Activated naive CD8-positive, alpha-beta T cell (primary cell): Measurements from ENCODE around the gene P2RX1.
A peak's percentile ranks its signal among the peaks of the same experiment; 100 is the strongest.

Experiments used
- H3K27ac Mint-ChIP-seq: one replicate; pipeline ENCODE4 v1.8.0; 2021; ENCODE audit warnings: mixed read lengths
- H3K27me3 Mint-ChIP-seq: one replicate; pipeline ENCODE4 v1.8.0; 2021; ENCODE audit warnings: mixed read lengths
- H3K36me3 Mint-ChIP-seq: one replicate; pipeline ENCODE4 v1.8.0; 2021; ENCODE audit warnings: mixed read lengths
- H3K4me1 Mint-ChIP-seq: one replicate; pipeline ENCODE4 v1.8.0; 2021; ENCODE audit warnings: low read depth, mixed read lengths
- H3K4me3 Mint-ChIP-seq: one replicate; pipeline ENCODE4 v1.8.0; 2021; ENCODE audit warnings: mild to moderate bottlenecking, mixed read lengths
- H3K9me3 Mint-ChIP-seq: one replicate; pipeline ENCODE4 v1.8.0; 2021; ENCODE audit warnings: low read depth, mixed read lengths

The P2RX1 gene

GRCh38 chr17:3915995-3916696, at the start of gene P2RX1:
Gene P2RX1, minus strand, starts transcription at chr17:3916465. Its CDS starts 240 bp downstream, at chr17:3916225.
- Mint-ChIP-seq H3K4me1 (peaks cover 44% of the 10 kb centered on the region), H3K27me3 (no peaks in the 10 kb centered on the region), H3K27ac (peak within 1 kb of the TSS; percentile 41), H3K36me3 (no peaks in the 10 kb centered on the region), H3K4me3 (no peak within 1 kb of the TSS), H3K9me3 (no peaks in the 10 kb centered on the region)

- H3K27me3 Mint-ChIP-seq: no peaks in the 10 kb centered on the region
- H3K27ac Mint-ChIP-seq: peak overlapping the region; percentile 70
- no peaks in the 10 kb centered on the region for H3K9me3 Mint-ChIP-seq
- peaks cover 37% of the 10 kb centered on the region for H3K4me1 Mint-ChIP-seq
- peak overlapping the region; percentile 91 for H3K4me3 Mint-ChIP-seq
- H3K36me3 Mint-ChIP-seq: no peaks in the 10 kb centered on the region
These were observed 49.0 kb upstream of the P2RX1 start for GRCh38 chr17:3965118-3965800.

- Mint-ChIP-seq H3K27me3 (no peaks in the 10 kb centered on the region), H3K27ac (peak within 1 kb of the TSS; percentile 83), H3K36me3 (no peaks in the 10 kb centered on the region), H3K4me1 (peaks cover 45% of the 10 kb centered on the region), H3K9me3 (no peaks in the 10 kb centered on the region), H3K4me3 (peak within 1 kb of the TSS; percentile 91)
These were observed 48.2 kb upstream of the P2RX1 start, which contains the start of gene ATP2A3 for GRCh38 chr17:3964203-3965117. Gene ATP2A3, minus strand, starts transcription at chr17:3964437. Its CDS starts 146 bp downstream, at chr17:3964291.

- Mint-ChIP-seq H3K27ac (peak overlapping the region; percentile 83), H3K4me3 (peak overlapping the region; percentile 88), H3K27me3 (no peaks in the 10 kb centered on the region), H3K4me1 (peaks cover 50% of the 10 kb centered on the region), H3K36me3 (no peaks in the 10 kb centered on the region), H3K9me3 (no peaks in the 10 kb centered on the region)
These were observed 47.3 kb upstream of the P2RX1 start for GRCh38 chr17:3963237-3964201.

GRCh38 chr17:3962965-3963236, 46.6 kb upstream of the P2RX1 start:
- peak overlapping the region; percentile 83 for H3K27ac Mint-ChIP-seq
- H3K9me3 Mint-ChIP-seq: no peaks in the 10 kb centered on the region

GRCh38 chr17:3962217-3962964, 46.1 kb upstream of the P2RX1 start:
- Mint-ChIP-seq H3K9me3 (no peaks in the 10 kb centered on the region), H3K27ac (peak overlapping the region; percentile 83), H3K36me3 (no peaks in the 10 kb centered on the region), H3K4me3 (peak overlapping the region; percentile 88), H3K4me1 (peaks cover 57% of the 10 kb centered on the region), H3K27me3 (no peaks in the 10 kb centered on the region)

More at GRCh38 chr17:3962965-3963236, 46.6 kb upstream of the P2RX1 start:
- Mint-ChIP-seq H3K27me3 (no peaks in the 10 kb centered on the region), H3K4me1 (peaks cover 55% of the 10 kb centered on the region), H3K36me3 (no peaks in the 10 kb centered on the region), H3K4me3 (peak overlapping the region; percentile 88)

GRCh38 chr17:3961564-3962047, 45.3 kb upstream of the P2RX1 start:
- peak overlapping the region; percentile 88 for H3K4me3 Mint-ChIP-seq
- H3K36me3 Mint-ChIP-seq: no peaks in the 10 kb centered on the region
- H3K27ac Mint-ChIP-seq: peak overlapping the region; percentile 86
- no peaks in the 10 kb centered on the region for H3K9me3 Mint-ChIP-seq
- no peaks in the 10 kb centered on the region for H3K27me3 Mint-ChIP-seq
- H3K4me1 Mint-ChIP-seq: peaks cover 65% of the 10 kb centered on the region

- peak overlapping the region; percentile 67 for H3K4me3 Mint-ChIP-seq
- peak overlapping the region; percentile 81 for H3K27ac Mint-ChIP-seq
- no peaks in the 10 kb centered on the region for H3K9me3 Mint-ChIP-seq
- H3K4me1 Mint-ChIP-seq: peaks cover 71% of the 10 kb centered on the region
- H3K36me3 Mint-ChIP-seq: no peaks in the 10 kb centered on the region
- no peaks in the 10 kb centered on the region for H3K27me3 Mint-ChIP-seq
These were observed 44.5 kb upstream of the P2RX1 start for GRCh38 chr17:3960764-3961163.

GRCh38 chr17:3959921-3960601, 43.8 kb upstream of the P2RX1 start:
- H3K4me3 Mint-ChIP-seq: peak overlapping the region; percentile 67
- H3K27ac Mint-ChIP-seq: peak overlapping the region; percentile 81
- peaks cover 65% of the 10 kb centered on the region for H3K4me1 Mint-ChIP-seq
- no peaks in the 10 kb centered on the region for H3K27me3 Mint-ChIP-seq
- no peaks in the 10 kb centered on the region for H3K9me3 Mint-ChIP-seq
- no peaks in the 10 kb centered on the region for H3K36me3 Mint-ChIP-seq

- no peaks in the 10 kb centered on the region for H3K27me3 Mint-ChIP-seq
- H3K27ac Mint-ChIP-seq: peak overlapping the region; percentile 73
- H3K4me1 Mint-ChIP-seq: peaks cover 63% of the 10 kb centered on the region
- no peaks in the 10 kb centered on the region for H3K36me3 Mint-ChIP-seq
- H3K4me3 Mint-ChIP-seq: no peak overlapping the region
- no peaks in the 10 kb centered on the region for H3K9me3 Mint-ChIP-seq
These were observed 43.1 kb upstream of the P2RX1 start for GRCh38 chr17:3959295-3959899.

- H3K4me3 Mint-ChIP-seq: no peak overlapping the region
- peak overlapping the region; percentile 41 for H3K27ac Mint-ChIP-seq
These were observed 41.7 kb upstream of the P2RX1 start for GRCh38 chr17:3957735-3958599.

GRCh38 chr17:3956983-3957382, 40.7 kb upstream of the P2RX1 start:
- H3K27ac Mint-ChIP-seq: peak overlapping the region; percentile 41

More at GRCh38 chr17:3957735-3958599, 41.7 kb upstream of the P2RX1 start:
- peaks cover 61% of the 10 kb centered on the region for H3K4me1 Mint-ChIP-seq
- no peaks in the 10 kb centered on the region for H3K9me3 Mint-ChIP-seq
- H3K27me3 Mint-ChIP-seq: no peaks in the 10 kb centered on the region
- H3K36me3 Mint-ChIP-seq: no peaks in the 10 kb centered on the region

More at GRCh38 chr17:3956983-3957382, 40.7 kb upstream of the P2RX1 start:
- Mint-ChIP-seq H3K27me3 (no peaks in the 10 kb centered on the region), H3K4me1 (peaks cover 51% of the 10 kb centered on the region), H3K9me3 (no peaks in the 10 kb centered on the region), H3K36me3 (no peaks in the 10 kb centered on the region), H3K4me3 (peak overlapping the region; percentile 38)
